Panc1 (cell line): Measurements from ENCODE around the gene EHD4. TPM values are rescaled to one million over a fixed set of nuclear protein-coding genes. Genes with fewer than 3 reads are reported as not detected.

Source experiments
- ATAC-seq: fragments of 200-7000 bp; cut with Tn5 transposase; 2 replicates; pipeline ENCODE4 v1.9.1; 2020; ENCODE audit warnings: mild to moderate bottlenecking, moderate library complexity
- BruUV-seq: library from RNA; stranded (reverse); fragments of 400-500 nt; replicated peaks from 2 replicates; lab custom pipeline; 2021; lab: Mats Ljungman, UMichigan
- CTCF ChIA-PET: fragments of 300-600 bp; sonication (Branson Sonifier 250); formaldehyde crosslinking; loops from one replicate; lab custom pipeline; 2022; ENCODE audit warnings: antibody characterized with exemption; lab: Charles Lee
- POLR2A ChIA-PET: fragments of 300-600 bp; sonication (Branson Sonifier 250); formaldehyde crosslinking; loops from one replicate; lab custom pipeline; 2022; ENCODE audit warnings: antibody characterized with exemption; lab: Charles Lee
- DNase-seq: peaks from one replicate; pipeline ENCODE4 v3.0.0-alpha.2; 2010; ENCODE audit warnings: low read depth, low spot score
- H3K27ac ChIP-seq: 2 replicates; pipeline ENCODE4 v1.5.1; 2011; ENCODE audit warnings: mild to moderate bottlenecking, low read length, inconsistent platforms
- H3K27me3 ChIP-seq: fragments of 200-500 bp; sonication (Bioruptor generic); 2 replicates; pipeline ENCODE4 v1.6.0; 2014; ENCODE audit warnings: low read length, inconsistent platforms; ENCODE audit not compliant: control insufficient read depth, insufficient read depth
- H3K36me3 ChIP-seq: fragments of 200-500 bp; sonication (Bioruptor generic); 2 replicates; pipeline ENCODE4 v1.5.1; 2014; ENCODE audit warnings: inconsistent platforms, mild to moderate bottlenecking, low read length, moderate library complexity; ENCODE audit not compliant: control insufficient read depth, insufficient read depth
- H3K4me1 ChIP-seq: 2 replicates; pipeline ENCODE4 v1.5.1; 2011; ENCODE audit warnings: inconsistent platforms, mild to moderate bottlenecking, low read length, moderate library complexity; ENCODE audit not compliant: control insufficient read depth, insufficient read depth
- H3K4me3 ChIP-seq, 2 experiments: 2 replicates each; pipeline ENCODE4 v1.5.1; 2011 to 2012; ENCODE audit warnings: low read depth in 2 of 2, low read length in 2 of 2, mild to moderate bottlenecking in 2 of 2, inconsistent platforms in 1 of 2, moderate library complexity in 1 of 2
- H3K9me3 ChIP-seq: fragments of 200-500 bp; sonication (Bioruptor generic); 2 replicates; pipeline ENCODE4 v1.5.1; 2014; ENCODE audit warnings: low read depth, mild to moderate bottlenecking, inconsistent platforms, low read length, moderate library complexity; ENCODE audit not compliant: control insufficient read depth, insufficient read depth
- POLR2AphosphoS5 ChIP-seq: IDR thresholded peaks from 2 replicates; pipeline ENCODE4 v1.6.1; 2012; ENCODE audit warnings: mild to moderate bottlenecking, low read depth, low read length, moderate library complexity
- SIN3A ChIP-seq: IDR thresholded peaks from 2 replicates; pipeline ENCODE4 v1.6.1; 2012; ENCODE audit warnings: low read depth, mild to moderate bottlenecking, low read length, moderate library complexity, borderline replicate concordance; ENCODE audit not compliant: insufficient read depth
- TCF7L2 ChIP-seq: IDR thresholded peaks from 2 replicates; pipeline ENCODE4 v1.6.1; 2011; ENCODE audit warnings: mild to moderate bottlenecking, low read depth, low read length, inconsistent platforms
- in situ Hi-C: cut with HindIII; loops from 2 replicates; pipeline ENCODE4 v1.10.0; 2016; ENCODE audit warnings: low sequenced_read_pairs, low pct_unique_long_range_greater_than_20kb
- intact Hi-C: fragments of 100-400 bp; cut with micrococcal nuclease; formaldehyde crosslinking; loops from one replicate; pipeline ENCODE4 v1.10.0; 2022; ENCODE audit not compliant: unreplicated experiment
- total RNA-seq: library from RNA; stranded (reverse); gene quantifications from one replicate; pipeline ENCODE4 v1.2.1, GENCODE V29; 2021; ENCODE audit not compliant: unreplicated experiment
- TF ChIP-seq, protein P1 (sequence below), 2 experiments: IDR thresholded peaks; 2 replicates each; pipeline ENCODE4 v1.6.1; 2011 to 2012; ENCODE audit warnings: low read depth in 2 of 2, control low read depth in 1 of 2, low read length in 1 of 2, mild to moderate bottlenecking in 1 of 2, moderate library complexity in 1 of 2; ENCODE audit not compliant: insufficient read depth in 1 of 2
- TF ChIP-seq, protein P2 (sequence below): fragments of 450-650 bp; IDR thresholded peaks from 2 replicates; pipeline ENCODE4 v1.5.1; 2017; ENCODE audit warnings: mild to moderate bottlenecking

The EHD4 gene
- total RNA-seq, 1 experiment from 2014 or later = 43.2 TPM

DNA sequence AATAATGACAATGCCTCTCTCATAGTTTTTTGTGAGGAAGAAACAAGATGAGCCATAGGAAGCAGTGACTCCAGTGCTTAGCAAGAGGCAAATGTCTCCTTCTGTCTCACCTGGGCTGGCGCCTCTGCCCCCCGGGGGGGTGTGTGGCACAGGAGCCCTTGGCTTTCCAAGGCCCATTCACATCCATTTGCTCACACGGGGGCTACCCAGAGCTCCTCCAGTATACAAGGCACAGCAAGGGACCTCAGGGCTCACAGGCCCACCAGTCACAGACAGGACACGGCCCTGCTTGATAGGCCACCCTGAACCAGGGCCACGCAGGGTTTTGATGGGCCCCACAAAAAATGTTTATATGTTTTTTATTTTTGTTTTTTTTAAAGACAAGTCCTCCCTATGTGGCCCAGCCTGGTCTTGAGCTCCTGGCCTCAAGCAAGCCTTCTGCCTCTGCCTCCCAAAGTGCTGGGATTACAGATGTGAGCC is 21.9 kb upstream of the EHD4 start:
- ChIA-PET CTCF (no interaction called here), POLR2A (no interaction called here)
- H3K4me1 ChIP-seq = no peaks in the 10 kb centered on the region; the same call in 1 of the 2 replicates
- ATAC-seq = no peak
- in situ Hi-C loops (no loop called here), intact Hi-C loops (no loop called here)
- TF ChIP-seq, protein P1, sequence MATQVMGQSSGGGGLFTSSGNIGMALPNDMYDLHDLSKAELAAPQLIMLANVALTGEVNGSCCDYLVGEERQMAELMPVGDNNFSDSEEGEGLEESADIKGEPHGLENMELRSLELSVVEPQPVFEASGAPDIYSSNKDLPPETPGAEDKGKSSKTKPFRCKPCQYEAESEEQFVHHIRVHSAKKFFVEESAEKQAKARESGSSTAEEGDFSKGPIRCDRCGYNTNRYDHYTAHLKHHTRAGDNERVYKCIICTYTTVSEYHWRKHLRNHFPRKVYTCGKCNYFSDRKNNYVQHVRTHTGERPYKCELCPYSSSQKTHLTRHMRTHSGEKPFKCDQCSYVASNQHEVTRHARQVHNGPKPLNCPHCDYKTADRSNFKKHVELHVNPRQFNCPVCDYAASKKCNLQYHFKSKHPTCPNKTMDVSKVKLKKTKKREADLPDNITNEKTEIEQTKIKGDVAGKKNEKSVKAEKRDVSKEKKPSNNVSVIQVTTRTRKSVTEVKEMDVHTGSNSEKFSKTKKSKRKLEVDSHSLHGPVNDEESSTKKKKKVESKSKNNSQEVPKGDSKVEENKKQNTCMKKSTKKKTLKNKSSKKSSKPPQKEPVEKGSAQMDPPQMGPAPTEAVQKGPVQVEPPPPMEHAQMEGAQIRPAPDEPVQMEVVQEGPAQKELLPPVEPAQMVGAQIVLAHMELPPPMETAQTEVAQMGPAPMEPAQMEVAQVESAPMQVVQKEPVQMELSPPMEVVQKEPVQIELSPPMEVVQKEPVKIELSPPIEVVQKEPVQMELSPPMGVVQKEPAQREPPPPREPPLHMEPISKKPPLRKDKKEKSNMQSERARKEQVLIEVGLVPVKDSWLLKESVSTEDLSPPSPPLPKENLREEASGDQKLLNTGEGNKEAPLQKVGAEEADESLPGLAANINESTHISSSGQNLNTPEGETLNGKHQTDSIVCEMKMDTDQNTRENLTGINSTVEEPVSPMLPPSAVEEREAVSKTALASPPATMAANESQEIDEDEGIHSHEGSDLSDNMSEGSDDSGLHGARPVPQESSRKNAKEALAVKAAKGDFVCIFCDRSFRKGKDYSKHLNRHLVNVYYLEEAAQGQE (IDR thresholded peaks at IDR 0.05; ENCODE audit: insufficient read depth in 1 of 2, low read depth in 2 of 2, low read length in 1 of 2) = no peak
- no peak for TF ChIP-seq TCF7L2
- TF ChIP-seq SIN3A = no peak
- TF ChIP-seq POLR2AphosphoS5 = no peak
- TF ChIP-seq, protein P2, sequence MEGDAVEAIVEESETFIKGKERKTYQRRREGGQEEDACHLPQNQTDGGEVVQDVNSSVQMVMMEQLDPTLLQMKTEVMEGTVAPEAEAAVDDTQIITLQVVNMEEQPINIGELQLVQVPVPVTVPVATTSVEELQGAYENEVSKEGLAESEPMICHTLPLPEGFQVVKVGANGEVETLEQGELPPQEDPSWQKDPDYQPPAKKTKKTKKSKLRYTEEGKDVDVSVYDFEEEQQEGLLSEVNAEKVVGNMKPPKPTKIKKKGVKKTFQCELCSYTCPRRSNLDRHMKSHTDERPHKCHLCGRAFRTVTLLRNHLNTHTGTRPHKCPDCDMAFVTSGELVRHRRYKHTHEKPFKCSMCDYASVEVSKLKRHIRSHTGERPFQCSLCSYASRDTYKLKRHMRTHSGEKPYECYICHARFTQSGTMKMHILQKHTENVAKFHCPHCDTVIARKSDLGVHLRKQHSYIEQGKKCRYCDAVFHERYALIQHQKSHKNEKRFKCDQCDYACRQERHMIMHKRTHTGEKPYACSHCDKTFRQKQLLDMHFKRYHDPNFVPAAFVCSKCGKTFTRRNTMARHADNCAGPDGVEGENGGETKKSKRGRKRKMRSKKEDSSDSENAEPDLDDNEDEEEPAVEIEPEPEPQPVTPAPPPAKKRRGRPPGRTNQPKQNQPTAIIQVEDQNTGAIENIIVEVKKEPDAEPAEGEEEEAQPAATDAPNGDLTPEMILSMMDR = no peak
- no TSS peak for BruUV-seq
- no peak overlapping the region for H3K4me3 ChIP-seq
- H3K9me3 ChIP-seq = no peaks in the 10 kb centered on the region
- DNase-seq = no peak
- H3K36me3 ChIP-seq = no peaks in the 10 kb centered on the region
- no peak overlapping the region for H3K27ac ChIP-seq
- no peaks in the 10 kb centered on the region for H3K27me3 ChIP-seq

DNA sequence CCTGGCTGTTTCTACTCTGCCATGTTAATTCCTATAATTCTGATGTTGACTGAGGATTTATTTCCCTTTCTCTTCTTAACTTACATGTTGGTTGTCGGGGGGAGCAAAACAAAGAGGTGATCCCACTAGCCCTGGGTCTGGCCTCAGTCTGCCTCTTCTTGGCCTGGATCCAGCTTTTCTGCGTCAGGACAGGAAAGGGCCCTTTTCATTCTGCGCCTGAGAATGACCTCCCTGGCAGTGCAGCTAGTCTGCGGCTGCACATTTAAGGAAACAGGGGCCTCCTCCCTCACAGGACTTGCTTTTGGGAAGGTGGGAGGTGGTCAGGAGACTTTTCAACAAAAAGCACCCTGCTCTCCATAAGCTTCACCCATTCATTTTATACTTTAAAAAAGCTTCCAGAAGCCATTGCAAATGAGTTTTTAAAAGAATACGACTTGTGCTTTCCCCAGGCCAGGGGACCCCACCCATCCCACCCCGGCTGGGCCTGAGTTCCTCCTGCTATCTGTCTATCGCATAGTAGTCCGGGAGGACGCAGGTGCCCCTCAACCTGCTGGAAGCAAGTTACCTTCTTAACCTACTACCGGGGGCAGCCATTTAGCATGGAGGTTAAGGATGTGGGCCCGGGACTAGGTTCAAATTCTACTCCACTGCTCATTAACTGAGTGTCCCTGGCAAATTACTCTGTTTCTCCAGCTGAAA is 21.3 kb upstream of the EHD4 start:
- Histone ChIP-seq H3K4me1 (no peaks in the 10 kb centered on the region; the same call in 1 of the 2 replicates), H3K27me3 (no peaks in the 10 kb centered on the region), H3K36me3 (no peaks in the 10 kb centered on the region), H3K4me3 (no peak overlapping the region), H3K9me3 (no peaks in the 10 kb centered on the region), H3K27ac (no peak overlapping the region)
- CTCF ChIA-PET = interaction anchor here (1.0 kb wide), 1 partner anchor 10 kb away, joined by 3 read pairs; no protein-coding TSS in a partner anchor
- in situ Hi-C loops (no loop called here), intact Hi-C loops (no loop called here)
- no TSS peak for BruUV-seq
- no peak for DNase-seq
- POLR2A ChIA-PET = no interaction called here
- no peak for TF ChIP-seq TCF7L2
- no peak for TF ChIP-seq POLR2AphosphoS5
- TF ChIP-seq, protein P1 (IDR thresholded peaks at IDR 0.05; ENCODE audit: insufficient read depth in 1 of 2, low read depth in 2 of 2, low read length in 1 of 2) = no peak
- ATAC-seq = no peak
